Measurements from ENCODE around the gene SMIM44.

- TF ChIP-seq PPARA (CRISPR knock-in tag; IDR thresholded peaks at IDR 0.05; ENCODE audit: borderline replicate concordance) (no peak), ARNTL (CRISPR knock-in tag; IDR thresholded peaks at IDR 0.05; ENCODE audit: borderline replicate concordance, low read depth) (no peak), ZNF70 (CRISPR knock-in tag; IDR thresholded peaks at IDR 0.05) (no peak)
- TF ChIP-seq, protein P1, sequence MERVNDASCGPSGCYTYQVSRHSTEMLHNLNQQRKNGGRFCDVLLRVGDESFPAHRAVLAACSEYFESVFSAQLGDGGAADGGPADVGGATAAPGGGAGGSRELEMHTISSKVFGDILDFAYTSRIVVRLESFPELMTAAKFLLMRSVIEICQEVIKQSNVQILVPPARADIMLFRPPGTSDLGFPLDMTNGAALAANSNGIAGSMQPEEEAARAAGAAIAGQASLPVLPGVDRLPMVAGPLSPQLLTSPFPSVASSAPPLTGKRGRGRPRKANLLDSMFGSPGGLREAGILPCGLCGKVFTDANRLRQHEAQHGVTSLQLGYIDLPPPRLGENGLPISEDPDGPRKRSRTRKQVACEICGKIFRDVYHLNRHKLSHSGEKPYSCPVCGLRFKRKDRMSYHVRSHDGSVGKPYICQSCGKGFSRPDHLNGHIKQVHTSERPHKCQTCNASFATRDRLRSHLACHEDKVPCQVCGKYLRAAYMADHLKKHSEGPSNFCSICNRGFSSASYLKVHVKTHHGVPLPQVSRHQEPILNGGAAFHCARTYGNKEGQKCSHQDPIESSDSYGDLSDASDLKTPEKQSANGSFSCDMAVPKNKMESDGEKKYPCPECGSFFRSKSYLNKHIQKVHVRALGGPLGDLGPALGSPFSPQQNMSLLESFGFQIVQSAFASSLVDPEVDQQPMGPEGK (CRISPR knock-in tag; IDR thresholded peaks at IDR 0.05; ENCODE audit: borderline replicate concordance) = no peak
Measured at GRCh38 chr19:3454656-3455392, 28.4 kb downstream of the SMIM44 start.

All from SK-N-SH treated with all-trans-retinoic acid at 6 μM for 48 hours (cell line).